Measurements from ENCODE around the gene RNF43.

Gene RNF43

GRCh38 chr17:58396173-58396572, 21.2 kb downstream of the RNF43 start:
- DNase-seq = no peak
- Mint-ChIP-seq H3K9me3 (no peaks in the 10 kb centered on the region), H3K36me3 (ENCODE audit: low read depth) (peaks cover 3% of the 10 kb centered on the region), H3K4me3 (no peak overlapping the region), H3K4me1 (ENCODE audit: low read depth) (no peaks in the 10 kb centered on the region), H3K27ac (no peak overlapping the region), H3K27me3 (no peaks in the 10 kb centered on the region)

GRCh38 chr17:58394534-58395223, 22.7 kb downstream of the RNF43 start:
- Mint-ChIP-seq H3K27ac (no peak overlapping the region), H3K27me3 (no peaks in the 10 kb centered on the region), H3K4me3 (no peak overlapping the region), H3K36me3 (ENCODE audit: low read depth) (peaks cover 3% of the 10 kb centered on the region), H3K9me3 (no peaks in the 10 kb centered on the region), H3K4me1 (ENCODE audit: low read depth) (no peaks in the 10 kb centered on the region)
- no peak for DNase-seq

DNA sequence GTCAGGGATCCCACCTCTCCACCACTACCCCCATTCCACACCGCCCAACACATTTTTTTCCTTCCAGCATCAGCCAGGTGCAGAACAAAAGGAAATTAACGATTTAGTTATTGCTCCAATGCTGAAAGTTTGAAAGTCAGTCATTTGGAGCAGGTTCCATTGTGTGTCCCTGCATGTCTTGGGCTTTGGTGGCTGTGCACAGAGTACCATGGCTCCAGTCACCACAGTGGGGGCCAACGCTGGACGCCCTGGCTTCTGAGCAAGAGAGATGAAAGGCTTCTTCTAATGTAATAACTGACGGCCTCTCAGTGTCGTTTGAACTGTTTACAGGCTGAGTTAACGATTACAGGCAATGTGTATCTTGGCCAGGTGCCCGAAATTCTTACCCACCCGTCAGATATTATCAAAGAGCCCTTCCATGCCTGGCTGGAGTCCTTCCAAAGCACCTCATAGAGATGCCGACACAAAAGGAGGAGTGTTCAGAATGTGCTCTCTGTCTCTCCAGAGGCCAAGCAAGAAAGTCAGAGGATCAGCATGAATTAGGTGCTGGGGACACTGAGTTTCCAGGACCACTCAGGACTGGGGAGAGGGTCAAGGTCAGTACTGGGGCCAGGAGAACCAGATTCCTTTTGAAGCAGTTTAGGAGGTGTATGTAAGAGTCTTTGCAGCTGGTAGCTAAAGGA, 25.9 kb downstream of the RNF43 start:
- H3K27ac Mint-ChIP-seq = no peak overlapping the region
- H3K9me3 Mint-ChIP-seq = no peaks in the 10 kb centered on the region
- H3K36me3 Mint-ChIP-seq (ENCODE audit: low read depth) = no peaks in the 10 kb centered on the region
- no peak overlapping the region for H3K4me3 Mint-ChIP-seq
- no peak for DNase-seq
- H3K27me3 Mint-ChIP-seq = no peaks in the 10 kb centered on the region
- peaks cover 13% of the 10 kb centered on the region for H3K4me1 Mint-ChIP-seq (ENCODE audit: low read depth)

DNA sequence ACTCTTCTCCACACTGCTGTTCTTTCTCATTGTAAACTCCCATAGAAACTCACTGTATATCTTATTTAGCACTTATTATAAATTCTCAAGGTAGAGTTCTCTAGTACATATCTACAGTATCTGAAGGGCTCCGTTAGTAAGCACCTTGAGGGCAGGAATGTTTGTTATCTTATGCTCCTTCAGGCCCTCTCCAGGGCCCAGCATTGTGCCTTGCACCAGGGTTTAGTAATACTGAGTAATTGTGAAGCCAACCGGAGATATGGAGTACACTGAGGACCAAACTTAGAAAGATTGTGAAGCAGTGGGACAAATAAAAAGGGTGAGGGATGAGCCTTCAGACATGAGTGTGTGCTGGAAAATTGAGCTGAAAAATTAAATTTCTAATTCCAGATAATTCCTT, 26.4 kb downstream of the RNF43 start:
- Mint-ChIP-seq H3K4me3 (no peak overlapping the region), H3K4me1 (ENCODE audit: low read depth) (peaks cover 13% of the 10 kb centered on the region), H3K9me3 (no peaks in the 10 kb centered on the region), H3K36me3 (ENCODE audit: low read depth) (no peaks in the 10 kb centered on the region), H3K27me3 (no peaks in the 10 kb centered on the region), H3K27ac (no peak overlapping the region)
- no peak for DNase-seq

- no peaks in the 10 kb centered on the region for H3K9me3 Mint-ChIP-seq
- DNase-seq = no peak
- H3K36me3 Mint-ChIP-seq (ENCODE audit: low read depth) = no peaks in the 10 kb centered on the region
- H3K4me3 Mint-ChIP-seq = no peak overlapping the region
- no peaks in the 10 kb centered on the region for H3K27me3 Mint-ChIP-seq
- peak overlapping the region; percentile 27 for H3K27ac Mint-ChIP-seq
- peaks cover 16% of the 10 kb centered on the region for H3K4me1 Mint-ChIP-seq (ENCODE audit: low read depth)
Measured at GRCh38 chr17:58388302-58389190, 28.8 kb downstream of the RNF43 start.

GRCh38 chr17:58387834-58388233, 29.5 kb downstream of the RNF43 start:
- H3K27me3 Mint-ChIP-seq = no peaks in the 10 kb centered on the region
- H3K4me3 Mint-ChIP-seq = no peak overlapping the region
- no peaks in the 10 kb centered on the region for H3K36me3 Mint-ChIP-seq (ENCODE audit: low read depth)
- no peak overlapping the region for H3K27ac Mint-ChIP-seq
- peaks cover 19% of the 10 kb centered on the region for H3K4me1 Mint-ChIP-seq (ENCODE audit: low read depth)
- no peaks in the 10 kb centered on the region for H3K9me3 Mint-ChIP-seq
- no peak for DNase-seq

GRCh38 chr17:58386708-58387107, 30.6 kb downstream of the RNF43 start:
- Mint-ChIP-seq H3K27ac (no peak overlapping the region), H3K36me3 (ENCODE audit: low read depth) (no peaks in the 10 kb centered on the region), H3K4me1 (ENCODE audit: low read depth) (peaks cover 30% of the 10 kb centered on the region), H3K4me3 (no peak overlapping the region), H3K9me3 (no peaks in the 10 kb centered on the region), H3K27me3 (no peaks in the 10 kb centered on the region)
- no peak for DNase-seq

- no peak overlapping the region for H3K27ac Mint-ChIP-seq
- no peak for DNase-seq
- no peak overlapping the region for H3K4me3 Mint-ChIP-seq
- peaks cover 36% of the 10 kb centered on the region for H3K4me1 Mint-ChIP-seq (ENCODE audit: low read depth)
- no peaks in the 10 kb centered on the region for H3K36me3 Mint-ChIP-seq (ENCODE audit: low read depth)
- H3K27me3 Mint-ChIP-seq = no peaks in the 10 kb centered on the region
- H3K9me3 Mint-ChIP-seq = no peaks in the 10 kb centered on the region
Measured at GRCh38 chr17:58385359-58385899, 31.9 kb downstream of the RNF43 start.

DNA sequence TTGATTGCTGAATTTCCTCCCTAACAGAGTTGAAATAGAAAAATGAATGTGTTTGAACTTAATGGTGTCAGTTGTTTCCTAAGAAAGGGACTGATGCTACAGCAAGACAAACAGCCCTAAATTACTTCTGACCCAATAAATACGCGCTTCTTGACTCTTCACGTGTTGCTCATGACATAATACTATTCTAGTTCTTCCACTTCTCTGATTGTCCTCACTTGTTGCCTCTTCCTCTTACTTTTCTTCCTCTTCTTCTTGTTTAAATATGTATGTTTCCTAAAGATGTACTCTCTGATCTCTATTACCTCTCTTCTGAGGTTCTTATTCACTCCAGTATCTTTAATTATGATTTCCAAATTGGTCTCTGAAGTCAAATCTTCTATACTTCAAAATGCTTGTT, 32.4 kb downstream of the RNF43 start:
- no peak for DNase-seq
- H3K27me3 Mint-ChIP-seq = no peaks in the 10 kb centered on the region
- H3K27ac Mint-ChIP-seq = no peak overlapping the region
- no peak overlapping the region for H3K4me3 Mint-ChIP-seq
- no peaks in the 10 kb centered on the region for H3K9me3 Mint-ChIP-seq
- peaks cover 40% of the 10 kb centered on the region for H3K4me1 Mint-ChIP-seq (ENCODE audit: low read depth)
- H3K36me3 Mint-ChIP-seq (ENCODE audit: low read depth) = no peaks in the 10 kb centered on the region

- H3K27me3 Mint-ChIP-seq = no peaks in the 10 kb centered on the region
- no peak overlapping the region for H3K27ac Mint-ChIP-seq
- DNase-seq = no peak
- no peaks in the 10 kb centered on the region for H3K9me3 Mint-ChIP-seq
- peaks cover 47% of the 10 kb centered on the region for H3K4me1 Mint-ChIP-seq (ENCODE audit: low read depth)
- H3K4me3 Mint-ChIP-seq = no peak overlapping the region
- H3K36me3 Mint-ChIP-seq (ENCODE audit: low read depth) = no peaks in the 10 kb centered on the region
Measured at GRCh38 chr17:58383892-58384462, 33.4 kb downstream of the RNF43 start.

DNA sequence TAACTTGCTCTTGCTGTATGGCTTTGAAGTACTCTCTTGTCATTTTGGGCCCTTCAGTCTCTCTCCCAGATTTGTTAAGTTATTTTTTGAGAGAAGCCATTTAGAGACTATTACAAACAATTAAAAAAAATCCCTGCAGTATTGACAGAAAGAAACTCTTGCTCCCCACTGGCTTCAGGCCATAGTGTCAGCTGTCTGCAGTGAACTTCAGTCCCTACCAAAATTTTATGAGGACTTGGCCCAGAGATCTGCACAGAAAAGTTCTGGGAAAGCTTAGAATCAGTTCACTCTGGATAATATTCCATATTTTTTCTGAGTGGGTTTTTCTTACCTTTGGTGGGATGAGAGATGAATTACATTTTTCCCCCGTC, 34.5 kb downstream of the RNF43 start:
- peaks cover 47% of the 10 kb centered on the region for H3K4me1 Mint-ChIP-seq (ENCODE audit: low read depth)
- H3K27ac Mint-ChIP-seq = no peak overlapping the region
- no peak for DNase-seq
- H3K9me3 Mint-ChIP-seq = no peaks in the 10 kb centered on the region
- H3K4me3 Mint-ChIP-seq = no peak overlapping the region
- no peaks in the 10 kb centered on the region for H3K27me3 Mint-ChIP-seq
- H3K36me3 Mint-ChIP-seq (ENCODE audit: low read depth) = no peaks in the 10 kb centered on the region

DNA sequence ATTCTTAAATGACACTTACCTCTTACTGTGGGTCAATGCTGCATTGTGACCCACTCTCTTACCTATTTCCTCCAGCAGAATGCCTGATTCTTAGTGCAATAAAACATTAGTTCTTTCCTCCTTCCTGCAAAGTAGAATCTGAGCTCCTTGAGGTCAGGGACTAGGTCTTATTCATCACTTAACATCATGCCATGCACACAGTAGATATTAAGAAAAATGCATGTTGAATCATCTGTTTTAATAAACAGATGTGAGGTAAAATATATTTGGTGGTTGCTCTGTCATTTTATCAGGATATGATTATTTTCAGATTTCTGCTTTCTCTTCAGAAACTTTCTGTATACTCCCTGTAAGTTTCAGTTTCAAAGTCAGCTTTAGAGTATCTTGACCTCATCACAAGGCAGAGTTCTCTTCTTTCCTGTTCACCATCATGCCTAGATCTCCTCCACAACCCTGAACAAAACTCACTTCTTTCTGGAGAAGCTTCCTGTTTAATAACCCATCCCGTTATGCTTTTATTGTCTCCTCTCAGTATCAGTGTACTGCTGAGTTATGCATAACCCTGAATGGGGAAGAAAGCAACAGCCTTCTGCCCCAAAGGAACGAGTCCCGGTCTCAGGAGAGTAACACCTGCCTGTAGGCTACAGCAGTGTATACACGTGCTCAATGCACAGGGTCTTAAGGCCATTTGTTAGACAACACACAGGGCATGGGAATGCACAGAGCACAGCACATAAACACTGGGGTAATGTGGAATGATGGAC, 35.0 kb downstream of the RNF43 start:
- DNase-seq = no peak

DNA sequence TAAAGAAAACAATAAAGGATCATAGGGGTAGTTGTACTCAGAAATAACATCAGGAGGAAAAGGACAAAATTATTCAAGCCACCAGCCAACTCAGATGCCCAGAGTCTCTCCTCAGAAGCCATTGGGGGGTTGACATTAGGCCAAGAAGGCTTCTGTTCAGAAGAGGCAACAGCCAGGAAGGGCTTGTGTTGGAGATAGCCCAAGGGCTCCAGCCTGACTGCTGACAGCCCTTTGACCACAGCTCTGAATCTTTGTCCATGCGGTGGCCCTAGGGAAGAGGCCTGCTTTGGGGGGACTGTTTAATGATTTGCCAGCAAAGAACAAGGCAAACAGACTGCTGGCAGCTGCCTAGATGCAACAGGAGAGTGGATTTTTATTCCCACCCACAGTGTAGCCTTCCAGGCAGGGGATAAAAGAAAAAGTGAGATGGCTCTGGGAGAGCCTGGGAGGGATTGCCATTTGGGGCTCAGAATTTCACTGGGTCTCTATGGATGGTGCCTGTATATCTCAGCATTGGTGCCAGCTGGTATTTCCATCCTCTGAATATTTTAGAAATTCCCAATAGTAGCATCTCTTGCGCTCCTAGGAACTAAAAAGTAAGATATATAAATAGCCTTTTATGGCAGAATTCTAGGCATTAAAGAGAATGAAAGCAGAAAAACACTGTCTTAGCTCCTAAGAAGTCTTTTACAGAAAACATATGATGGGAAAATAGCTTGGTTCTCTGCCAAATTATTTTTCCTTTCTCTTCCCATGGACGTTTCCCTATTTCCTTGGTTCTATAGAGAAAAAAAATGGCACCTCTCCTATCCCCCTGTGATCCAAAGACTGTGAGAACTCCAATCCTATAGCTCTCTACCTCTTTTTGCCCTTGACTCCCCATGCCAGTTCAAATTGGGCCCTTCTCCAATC, 36.0 kb downstream of the RNF43 start:
- no peaks in the 10 kb centered on the region for H3K36me3 Mint-ChIP-seq (ENCODE audit: low read depth)
- peaks cover 46% of the 10 kb centered on the region for H3K4me1 Mint-ChIP-seq (ENCODE audit: low read depth)
- H3K27me3 Mint-ChIP-seq = no peaks in the 10 kb centered on the region
- no peaks in the 10 kb centered on the region for H3K9me3 Mint-ChIP-seq
- no peak overlapping the region for H3K27ac Mint-ChIP-seq
- no peak overlapping the region for H3K4me3 Mint-ChIP-seq
- no peak for DNase-seq

More for the DNA sequence above, 35.0 kb downstream of the RNF43 start:
- Mint-ChIP-seq H3K9me3 (no peaks in the 10 kb centered on the region), H3K27me3 (no peaks in the 10 kb centered on the region), H3K27ac (peak overlapping the region; percentile 63), H3K4me1 (ENCODE audit: low read depth) (peaks cover 46% of the 10 kb centered on the region), H3K4me3 (no peak overlapping the region), H3K36me3 (ENCODE audit: low read depth) (no peaks in the 10 kb centered on the region)
